Measurements from ENCODE around the gene PLAGL1.
"Not testable (repeated sequence)": the region's sequence is repeated elsewhere in the genome, so short reads cannot be mapped to it uniquely, and the experiment has no call there.

Gene PLAGL1, protein sequence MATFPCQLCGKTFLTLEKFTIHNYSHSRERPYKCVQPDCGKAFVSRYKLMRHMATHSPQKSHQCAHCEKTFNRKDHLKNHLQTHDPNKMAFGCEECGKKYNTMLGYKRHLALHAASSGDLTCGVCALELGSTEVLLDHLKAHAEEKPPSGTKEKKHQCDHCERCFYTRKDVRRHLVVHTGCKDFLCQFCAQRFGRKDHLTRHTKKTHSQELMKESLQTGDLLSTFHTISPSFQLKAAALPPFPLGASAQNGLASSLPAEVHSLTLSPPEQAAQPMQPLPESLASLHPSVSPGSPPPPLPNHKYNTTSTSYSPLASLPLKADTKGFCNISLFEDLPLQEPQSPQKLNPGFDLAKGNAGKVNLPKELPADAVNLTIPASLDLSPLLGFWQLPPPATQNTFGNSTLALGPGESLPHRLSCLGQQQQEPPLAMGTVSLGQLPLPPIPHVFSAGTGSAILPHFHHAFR

DNA sequence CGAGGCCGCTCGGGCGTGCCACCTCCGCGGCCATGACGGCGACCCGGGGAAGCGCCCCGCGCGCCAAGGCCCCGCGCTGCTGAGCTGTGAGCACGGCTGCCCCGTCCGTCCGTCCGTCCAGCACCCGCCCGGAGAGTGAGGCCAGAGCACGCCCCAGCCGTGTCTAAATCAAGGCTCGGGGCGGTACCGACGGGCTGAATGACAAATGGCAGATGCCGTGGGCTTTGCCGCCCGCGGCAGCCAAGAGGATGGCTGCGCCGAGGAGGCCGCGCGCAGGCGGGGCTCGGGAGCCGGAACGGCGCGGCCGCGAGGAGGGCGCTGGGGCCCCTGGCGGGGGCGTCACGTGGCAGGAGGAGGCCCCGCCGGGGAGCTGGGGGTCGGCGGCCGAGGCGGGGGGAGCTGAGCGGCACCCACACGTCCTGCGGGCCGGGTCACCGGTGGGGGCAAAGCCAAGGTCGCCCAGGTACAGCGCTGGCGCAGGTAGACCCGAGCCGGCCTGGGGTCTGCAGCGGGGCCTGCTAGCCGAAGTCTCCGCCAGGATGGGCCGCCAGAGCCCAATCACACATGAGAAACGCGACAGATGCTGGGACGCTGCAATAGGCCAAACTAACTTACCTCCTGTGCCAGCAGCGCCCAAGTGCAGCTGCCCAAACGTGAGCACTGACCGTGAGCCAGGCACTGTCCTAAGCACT is at the start of gene PLAGL1:
PLAGL1 (minus strand) TSS at position 140 of the 692 bp plus-strand sequence. CDS start 60,123 bp downstream, outside the sequence.
- no peak for DNase-seq

DNA sequence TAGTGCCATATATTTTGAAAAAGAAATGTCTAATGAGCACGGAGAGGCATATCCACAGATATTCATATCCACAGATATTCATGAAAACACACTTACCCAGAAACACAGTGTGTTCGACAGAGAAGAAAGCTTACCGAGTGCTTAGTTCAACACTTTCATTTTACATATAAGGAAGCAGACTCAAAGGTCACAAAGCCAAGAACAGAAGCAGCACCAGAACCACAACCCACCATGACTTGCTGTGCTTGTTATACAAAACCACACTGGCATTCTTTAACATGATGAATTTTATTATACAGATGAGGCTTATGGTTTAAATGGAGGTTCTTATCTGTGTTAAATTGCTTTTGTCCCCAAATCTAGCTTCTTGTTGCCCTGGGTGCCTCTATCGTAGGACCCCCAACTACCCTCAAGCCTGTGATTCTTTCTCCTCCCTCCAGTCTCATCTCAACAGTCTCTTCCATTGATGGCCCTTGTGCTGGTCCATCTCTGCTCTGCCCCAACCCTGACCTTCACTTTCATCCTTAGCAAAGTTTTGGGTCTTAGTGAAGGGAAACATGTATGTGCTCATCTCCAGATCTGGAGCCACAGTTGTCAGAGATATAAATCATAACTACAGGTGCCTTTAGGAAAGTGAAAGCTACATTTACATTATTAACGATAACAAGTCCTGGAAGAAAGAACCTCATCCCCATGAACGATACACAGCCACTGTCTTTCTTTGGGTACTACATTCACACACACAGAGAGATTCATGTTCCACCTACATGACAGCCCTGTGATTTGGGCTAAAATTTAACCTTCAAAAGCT is 47.3 kb upstream of the PLAGL1 start:
- no peak for DNase-seq

DNA sequence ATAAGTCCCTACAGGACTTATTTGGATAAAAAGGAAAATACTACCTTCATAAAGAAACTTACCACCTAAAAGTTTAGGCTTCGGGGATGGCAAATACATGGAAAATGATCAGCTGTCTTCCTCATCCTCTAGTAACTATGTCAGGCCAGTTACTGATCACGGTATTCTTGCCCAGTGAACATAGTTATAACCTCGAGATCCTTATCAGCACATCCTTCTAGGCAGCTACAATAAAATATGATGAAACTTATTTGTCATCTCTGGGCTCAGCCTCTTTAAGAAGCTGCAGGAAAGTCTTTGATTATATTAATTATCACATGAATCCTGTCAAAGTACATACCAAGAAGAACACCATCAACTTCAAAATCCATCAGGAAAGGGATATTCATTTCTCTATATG is 45.5 kb upstream of the PLAGL1 start:
- no peak for DNase-seq

DNA sequence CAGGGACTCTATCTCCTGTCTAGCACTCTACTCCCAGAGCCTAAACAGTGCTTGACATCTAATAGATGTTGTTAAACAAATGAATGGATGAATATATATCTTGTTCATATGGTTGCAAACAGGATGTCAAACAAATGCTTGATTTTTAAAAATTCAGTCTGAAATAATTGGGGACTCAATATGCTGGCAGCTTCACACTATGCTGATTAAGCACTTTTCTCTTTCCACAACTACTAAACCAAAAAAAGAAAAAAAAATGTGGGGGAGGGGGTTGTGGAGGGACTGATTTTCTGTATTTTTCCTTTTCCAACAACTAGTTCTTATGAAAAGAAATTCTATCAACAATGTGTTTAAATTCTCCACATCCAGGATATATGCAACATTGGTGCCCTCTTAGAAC is 44.4 kb upstream of the PLAGL1 start:
- DNase-seq: no peak

DNA sequence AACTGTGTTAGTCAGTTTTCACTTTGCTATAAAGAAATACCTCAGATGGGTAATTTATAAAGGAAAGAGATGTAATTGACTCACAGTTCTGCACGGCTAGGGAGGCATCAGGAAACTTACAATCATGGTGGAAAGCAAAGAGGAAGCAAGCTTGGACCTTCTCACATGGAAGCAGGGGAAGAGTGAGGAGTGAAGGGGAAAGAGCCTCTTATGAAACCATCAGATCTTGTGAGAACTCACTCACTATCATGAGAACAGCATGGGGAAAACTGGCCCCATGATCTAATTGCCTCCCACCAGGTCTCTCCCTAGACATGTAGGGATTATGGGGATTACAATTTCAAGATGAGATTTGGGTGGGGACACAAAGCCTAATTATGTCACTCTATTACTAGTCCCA is 41.3 kb upstream of the PLAGL1 start:
- DNase-seq: no peak

DNA sequence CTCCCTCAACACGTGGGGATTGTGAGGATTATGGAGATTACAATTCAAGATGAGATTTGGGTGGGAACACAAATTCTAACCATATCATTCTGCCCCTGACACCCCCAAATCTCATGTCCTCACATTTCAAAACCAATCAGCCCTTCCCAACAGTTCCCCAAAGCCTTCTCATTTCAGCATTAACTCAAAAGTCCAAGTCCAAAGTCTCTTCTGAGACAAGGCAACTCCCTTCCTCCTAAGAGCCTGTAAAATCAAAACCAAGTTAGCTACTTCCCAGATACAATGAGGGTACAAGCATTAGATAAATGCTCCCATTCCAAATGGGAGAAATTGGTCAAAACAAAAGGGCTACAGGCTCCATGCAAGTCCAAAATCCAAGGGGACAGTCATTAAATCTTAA is 39.6 kb upstream of the PLAGL1 start:
- DNase-seq: no peak

DNA sequence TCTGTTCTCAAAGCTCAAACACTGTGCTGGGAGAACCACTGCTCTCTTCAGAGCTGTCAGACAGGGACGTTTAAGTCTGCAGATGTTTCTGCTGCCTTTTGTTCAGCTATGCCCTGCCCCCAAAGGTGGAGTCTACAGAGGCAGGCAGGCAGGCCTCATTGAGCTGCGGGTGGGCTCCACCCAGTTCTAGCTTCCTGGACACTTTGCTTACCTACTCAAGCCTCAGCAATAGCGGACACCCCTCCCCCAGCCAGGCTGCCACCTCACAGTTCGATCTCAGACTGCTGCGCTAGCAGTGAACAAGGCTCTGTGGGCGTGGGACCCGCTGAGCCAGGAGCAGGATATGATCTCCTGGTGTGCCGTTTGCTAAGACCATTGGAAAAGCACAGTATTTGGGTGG is 38.6 kb upstream of the PLAGL1 start:
- DNase-seq: not testable (repeated sequence)

DNA sequence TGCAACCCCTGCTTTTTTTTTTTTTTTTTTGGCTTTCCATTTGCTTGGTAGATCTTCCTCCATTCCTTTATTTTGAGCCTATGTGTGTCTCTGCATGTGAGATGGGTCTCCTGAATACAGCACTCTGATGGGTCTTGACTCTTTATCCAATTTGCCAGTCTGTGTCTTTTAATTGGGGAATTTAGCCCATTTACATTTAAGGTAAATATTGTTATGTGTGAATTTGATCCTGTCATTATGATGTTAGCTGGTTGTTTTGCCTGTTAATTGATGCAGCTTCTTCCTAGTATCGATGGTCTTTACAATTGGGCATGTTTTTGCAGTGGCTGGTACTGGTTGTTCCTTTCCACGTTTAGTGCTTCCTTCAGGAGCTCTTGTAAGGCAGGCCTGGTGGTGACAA is 36.9 kb upstream of the PLAGL1 start:
- not testable (repeated sequence) for DNase-seq

DNA sequence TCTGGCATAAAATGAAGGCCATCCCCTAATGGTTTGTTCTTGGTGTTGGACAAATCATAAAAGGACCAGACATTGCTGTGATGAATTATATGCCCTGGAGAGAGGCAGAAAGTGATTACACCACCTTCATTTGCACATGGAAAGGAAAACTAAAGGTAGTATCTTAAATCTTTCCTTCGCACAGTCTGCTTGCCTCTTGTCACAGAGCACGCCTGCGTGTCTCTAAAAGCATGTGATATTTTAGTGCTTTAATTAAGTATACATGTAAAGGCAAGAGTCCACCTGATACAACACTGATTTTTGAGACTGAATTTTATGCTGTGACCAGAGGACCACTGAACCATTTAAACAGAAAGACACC is 28.8 kb upstream of the PLAGL1 start:
- no peak for DNase-seq

DNA sequence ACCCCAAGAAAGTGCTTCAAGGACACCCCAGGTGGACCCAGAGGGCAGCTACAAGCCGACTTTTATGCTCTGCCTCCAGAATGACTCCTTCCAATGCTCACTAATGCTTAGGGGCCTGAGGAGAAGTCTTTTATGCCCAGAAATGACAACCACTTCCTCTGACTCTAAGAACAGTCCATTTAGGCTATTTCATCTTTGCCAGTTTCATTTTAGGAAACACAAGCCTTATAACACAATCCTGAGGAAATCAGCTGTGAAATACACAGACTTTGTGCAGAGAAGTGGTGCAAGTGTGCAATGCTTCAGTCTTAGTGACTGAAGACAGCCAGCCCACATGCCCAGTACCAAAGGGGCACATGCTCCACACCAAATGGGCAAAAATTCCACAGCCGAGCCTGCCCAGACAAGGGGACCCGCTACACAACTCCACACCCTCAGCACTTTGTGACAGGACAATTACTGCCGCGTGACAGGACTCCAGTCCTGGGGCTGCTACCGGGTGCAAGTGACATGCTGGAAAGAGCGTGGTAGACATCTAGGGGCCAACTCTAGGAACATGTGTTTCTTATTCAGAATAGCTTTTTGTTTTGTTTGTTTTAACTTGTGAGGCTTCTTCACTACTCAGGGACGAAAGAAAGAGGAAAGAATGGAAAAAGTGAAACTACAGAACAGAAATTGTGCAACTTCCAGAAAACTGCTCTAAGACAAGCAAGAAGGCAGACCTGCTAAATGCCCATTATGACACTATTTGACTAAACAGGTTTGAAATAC is 28.2 kb upstream of the PLAGL1 start:
- DNase-seq: no peak

DNA sequence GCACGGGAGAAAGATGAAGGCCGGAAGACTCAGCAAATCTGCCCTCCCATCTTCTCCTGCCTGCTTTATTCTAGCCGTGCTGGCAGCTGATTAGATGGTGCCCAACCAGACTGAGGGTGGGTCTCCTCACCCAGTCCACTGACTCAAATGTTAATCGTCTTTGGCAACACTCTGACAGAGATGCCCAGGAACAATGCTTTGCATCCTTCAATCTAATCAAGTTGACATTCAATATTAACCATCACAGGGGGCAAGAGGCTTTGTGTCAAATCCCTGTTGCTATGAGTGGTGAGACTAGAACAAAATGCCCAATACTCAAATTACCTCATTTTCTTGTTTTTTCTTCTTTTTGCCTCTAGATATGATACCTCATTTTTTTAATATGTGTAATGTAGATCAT is 27.4 kb upstream of the PLAGL1 start:
- no peak for DNase-seq

DNA sequence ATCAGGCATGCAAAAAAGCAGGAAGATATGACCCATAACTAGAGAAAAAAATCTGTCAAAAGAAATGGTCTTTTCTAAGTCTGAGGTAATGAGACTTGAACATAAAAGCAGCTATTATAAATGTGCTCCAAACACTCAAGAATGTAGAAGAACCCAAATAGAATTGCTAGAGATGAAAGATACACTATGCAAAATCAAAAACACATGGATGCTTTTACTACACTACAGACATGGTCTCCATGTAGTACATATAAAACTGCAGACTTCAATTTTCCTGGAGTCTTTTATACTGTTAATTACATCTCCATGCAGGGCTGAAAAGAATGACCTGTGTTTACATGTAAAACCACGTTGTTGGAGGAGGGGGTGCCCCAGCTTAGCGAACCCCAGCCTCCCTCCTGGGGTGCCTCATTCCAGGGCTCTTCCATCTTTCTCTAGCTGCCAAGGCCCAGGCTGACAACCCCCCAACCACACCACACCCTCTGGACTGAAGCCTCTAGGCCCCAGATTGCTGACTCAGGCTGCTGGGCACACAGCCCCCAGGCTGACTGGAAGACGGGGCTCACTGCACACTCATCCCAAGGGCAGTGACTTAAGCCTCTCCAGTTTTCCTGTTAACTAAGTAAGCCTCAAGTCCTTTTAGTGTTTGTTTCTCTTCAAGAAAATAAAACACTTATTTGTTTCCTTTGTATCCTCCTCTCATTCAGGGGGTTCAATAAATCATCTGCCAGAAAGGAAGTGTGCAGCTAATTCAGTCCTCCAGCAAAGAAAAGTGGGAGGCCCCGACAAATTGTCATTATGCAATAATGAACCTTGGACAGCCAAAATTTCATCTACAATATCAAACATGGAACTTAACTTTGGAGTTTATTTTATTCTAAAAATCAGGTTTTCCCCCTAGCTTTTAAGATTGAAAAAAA is 26.0 kb upstream of the PLAGL1 start:
- no peak for DNase-seq

DNA sequence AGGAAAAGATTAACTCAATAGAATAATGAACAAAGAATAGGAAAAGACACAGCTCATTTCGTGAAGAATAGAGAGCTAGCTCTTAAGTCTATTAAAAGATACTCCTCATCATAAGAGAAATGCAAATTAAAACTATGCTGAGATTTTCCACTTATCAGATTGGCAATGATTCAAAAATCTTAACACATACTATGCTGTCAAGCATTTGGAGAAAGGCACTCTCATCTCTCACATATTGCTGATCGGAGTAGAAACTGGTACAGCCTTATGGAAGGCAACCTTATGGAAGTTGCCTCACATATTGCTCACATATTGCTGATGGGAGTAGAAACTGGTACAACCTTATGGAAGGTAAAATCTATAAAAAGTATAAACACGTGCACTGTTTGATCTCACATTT is 21.4 kb upstream of the PLAGL1 start:
- no peak for DNase-seq

DNA sequence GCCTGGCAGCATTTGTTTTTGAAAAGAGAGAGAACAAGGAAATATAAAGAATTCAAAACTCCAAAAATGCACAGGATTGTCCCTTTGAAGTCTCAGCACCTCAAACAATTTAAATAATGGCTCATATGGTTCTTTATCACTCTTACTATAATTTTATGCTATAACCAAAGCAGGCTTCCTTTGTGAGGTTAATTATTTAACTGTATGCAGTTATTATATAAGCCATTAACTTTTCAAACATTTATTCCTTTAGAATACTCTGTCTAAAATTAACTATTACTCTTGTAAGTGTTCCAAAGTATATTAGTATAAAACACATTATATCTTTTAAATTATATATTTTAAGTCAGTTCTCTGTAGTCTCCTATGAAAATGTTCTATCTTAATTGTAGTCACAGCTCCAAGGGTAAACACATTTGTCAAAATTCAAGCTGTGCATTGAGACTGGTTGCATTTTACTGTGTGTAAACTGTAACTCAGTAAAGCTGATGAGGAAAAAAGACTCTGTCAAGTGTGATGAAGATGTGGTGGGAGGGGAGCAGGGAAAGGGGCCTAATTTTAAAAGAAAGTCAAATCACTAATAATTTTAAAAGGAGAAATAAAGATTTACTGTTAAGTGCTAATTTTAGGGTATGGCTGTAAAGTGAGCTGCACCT is 20.0 kb upstream of the PLAGL1 start:
- no peak for DNase-seq

DNA sequence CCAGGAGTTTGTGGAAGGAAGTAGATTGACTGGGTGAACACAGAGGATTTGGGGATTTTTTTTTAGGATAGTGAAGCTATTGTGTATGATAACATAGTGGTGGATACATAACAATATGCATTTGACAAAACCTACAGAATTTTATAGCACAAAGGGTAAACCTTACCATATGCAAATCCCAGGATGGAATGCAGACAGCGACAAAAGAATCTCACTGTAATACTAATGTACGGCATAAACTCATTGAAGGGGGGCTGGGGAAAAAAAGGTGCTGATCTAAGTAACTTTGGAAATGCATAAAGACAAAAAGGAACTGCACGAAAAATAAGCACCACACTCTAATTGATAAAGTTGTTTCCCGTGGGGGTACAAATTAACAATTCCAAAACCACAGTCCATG is 15.2 kb upstream of the PLAGL1 start:
- DNase-seq: no peak

DNA sequence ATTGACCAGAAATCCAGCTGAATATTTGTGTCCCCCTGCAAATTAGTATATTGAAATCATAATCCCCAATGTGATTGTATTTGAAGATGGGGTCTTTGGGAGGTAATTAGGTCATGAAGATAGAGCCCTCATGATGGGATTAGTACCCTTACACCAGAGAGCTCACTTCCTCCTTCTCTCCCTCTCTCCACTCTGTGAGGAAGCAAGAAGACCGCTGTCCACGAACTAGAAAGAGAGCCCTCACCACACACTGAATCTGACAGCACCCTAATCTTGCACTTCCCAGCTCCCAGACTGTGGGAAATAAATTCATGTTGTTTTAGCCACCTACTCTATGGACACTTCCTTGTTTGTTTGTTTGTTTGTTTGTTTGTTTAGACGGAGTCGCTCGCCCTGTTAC is 11.9 kb upstream of the PLAGL1 start:
- no peak for DNase-seq

DNA sequence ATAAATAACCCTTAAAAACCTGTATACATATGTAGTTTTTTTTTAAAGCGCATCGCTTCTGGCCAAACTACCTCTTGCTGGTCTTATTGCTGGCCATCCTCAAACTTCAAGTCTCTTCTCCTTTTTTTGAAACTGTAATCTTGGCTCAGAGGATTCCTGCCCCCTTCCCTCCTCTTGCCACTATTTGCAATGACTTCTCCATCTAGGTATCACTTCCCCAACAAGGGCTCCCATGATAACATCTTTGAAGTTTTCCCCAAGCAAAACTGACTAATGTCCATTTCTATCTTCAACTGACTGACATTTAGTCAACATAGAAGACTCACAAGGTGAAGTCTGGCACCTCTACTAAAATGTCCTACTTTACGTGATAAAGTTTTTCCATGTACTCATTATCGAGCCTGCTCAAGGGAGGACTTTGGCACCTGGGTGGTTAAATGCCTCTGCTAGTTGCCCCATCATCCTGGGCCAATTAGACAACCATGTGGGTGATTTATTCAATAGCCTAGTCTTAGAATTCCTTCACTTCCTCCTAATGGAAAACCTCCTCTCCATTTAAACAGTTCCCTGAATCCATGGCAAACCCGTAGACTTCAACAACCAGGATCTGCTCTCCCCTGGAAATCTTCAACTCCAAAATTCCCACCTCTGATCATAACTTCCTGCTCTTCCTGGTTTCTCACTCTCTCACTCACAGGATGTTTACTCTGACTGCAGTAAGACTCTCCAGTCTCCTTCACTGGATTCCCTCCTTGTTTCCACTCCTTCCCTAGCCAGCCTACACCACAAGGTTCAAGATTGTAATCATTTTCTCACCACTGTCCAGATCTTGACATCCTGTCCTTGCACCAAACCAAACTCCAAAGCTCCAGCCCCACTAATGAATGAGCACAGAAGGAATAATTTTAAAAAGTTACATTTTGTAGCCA is 9.4 kb upstream of the PLAGL1 start:
- DNase-seq: no peak

DNA sequence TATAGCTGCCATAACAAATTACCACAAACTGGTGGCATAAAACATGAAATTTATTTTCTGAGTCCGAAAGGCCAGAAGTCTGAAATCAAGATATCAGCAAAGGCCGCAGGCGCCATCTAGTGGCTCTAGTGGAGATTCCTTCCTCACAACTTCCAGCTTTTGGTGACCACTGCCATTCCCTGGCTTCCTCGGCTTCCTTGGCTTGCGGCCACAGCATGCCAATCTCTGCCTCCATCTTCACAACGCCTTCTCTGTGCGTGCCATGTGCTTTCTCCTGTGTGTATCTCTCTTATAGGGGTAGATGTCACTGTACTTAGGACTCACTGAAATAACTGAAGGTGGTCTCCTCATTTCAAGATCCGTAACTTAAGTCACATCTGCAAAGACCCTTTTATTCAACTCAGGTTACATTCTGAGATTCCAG is 5.4 kb upstream of the PLAGL1 start:
- DNase-seq: peak; percentile 10 to 76

DNA sequence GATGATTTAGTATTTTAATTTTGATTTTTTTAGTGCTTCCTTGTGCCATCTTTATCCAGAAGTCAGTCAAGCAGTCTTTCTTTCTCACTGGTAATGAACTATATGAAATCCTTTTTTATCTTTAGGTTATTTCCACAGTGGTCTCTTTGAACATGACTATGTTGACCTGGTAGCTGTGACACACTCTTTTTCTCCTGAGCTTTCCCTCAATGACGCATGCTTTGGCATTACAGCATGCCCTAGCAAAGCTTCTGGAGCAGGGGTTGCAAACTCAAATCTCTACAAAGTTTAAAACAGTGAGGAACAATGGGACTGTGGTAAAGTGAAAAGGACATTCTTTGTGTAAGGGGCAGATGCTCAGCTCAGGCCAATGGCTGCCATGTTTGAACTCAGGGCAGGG is 4.5 kb upstream of the PLAGL1 start:
- DNase-seq: no peak

DNA sequence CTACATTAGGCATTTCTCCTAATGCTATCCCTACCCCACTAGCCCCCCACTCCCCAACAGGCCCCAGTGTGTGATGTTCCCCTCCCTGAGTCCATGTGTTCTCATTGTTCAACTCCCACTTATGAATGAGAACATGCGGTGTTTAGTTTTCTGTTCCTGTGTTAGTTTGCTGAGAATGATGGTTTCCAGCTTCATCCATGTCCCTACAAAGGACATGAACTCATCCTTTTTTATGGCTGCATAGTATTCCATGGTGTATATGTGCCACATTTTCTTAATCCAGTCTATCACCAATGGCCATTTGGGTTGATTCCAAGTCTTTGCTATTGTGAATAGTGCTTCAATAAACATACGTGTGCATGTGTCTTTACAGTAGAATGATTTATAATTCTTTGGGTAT is 1.6 kb upstream of the PLAGL1 start:
- not testable (repeated sequence) for DNase-seq

Data from SW 1271 (cell line).